Activated naive CD4-positive, alpha-beta T cell treated with anti-CD3 and anti-CD28 coated beads, Interleukin-2, amount 50 U/mL, for 24 hours (primary cell): ENCODE measurements around the gene RAI1.
A peak's percentile ranks its signal among the peaks of the same experiment; 100 is the strongest.
"Not testable (repeated sequence)": the region's sequence is repeated elsewhere in the genome, so short reads cannot be mapped to it uniquely, and the experiment has no call there.

Experiments
- H3K27ac Mint-ChIP-seq: one replicate; pipeline ENCODE4 v1.8.0; 2021; ENCODE audit warnings: mild to moderate bottlenecking, mixed read lengths
- H3K27me3 Mint-ChIP-seq: one replicate; pipeline ENCODE4 v1.8.0; 2021; ENCODE audit warnings: mixed read lengths
- H3K36me3 Mint-ChIP-seq: one replicate; pipeline ENCODE4 v1.8.0; 2021; ENCODE audit warnings: mixed read lengths
- H3K4me1 Mint-ChIP-seq: one replicate; pipeline ENCODE4 v1.8.0; 2021; ENCODE audit warnings: mixed read lengths
- H3K4me3 Mint-ChIP-seq: one replicate; pipeline ENCODE4 v1.8.0; 2021; ENCODE audit warnings: mild to moderate bottlenecking, mixed read lengths
- H3K9me3 Mint-ChIP-seq: one replicate; pipeline ENCODE4 v1.8.0; 2021; ENCODE audit warnings: mixed read lengths

Gene RAI1

GRCh38 chr17:17671369-17672129 lies 9.7 kb upstream of the RAI1 start:
- Mint-ChIP-seq H3K36me3 (no peaks in the 10 kb centered on the region), H3K4me1 (peaks cover 28% of the 10 kb centered on the region), H3K9me3 (no peaks in the 10 kb centered on the region), H3K4me3 (no peak overlapping the region), H3K27me3 (no peaks in the 10 kb centered on the region), H3K27ac (no peak overlapping the region)

GRCh38 chr17:17672453-17673368 lies 8.5 kb upstream of the RAI1 start:
- Mint-ChIP-seq H3K27me3 (no peaks in the 10 kb centered on the region), H3K4me1 (peaks cover 37% of the 10 kb centered on the region), H3K9me3 (no peaks in the 10 kb centered on the region), H3K27ac (no peak overlapping the region), H3K36me3 (no peaks in the 10 kb centered on the region), H3K4me3 (no peak overlapping the region)

- Mint-ChIP-seq H3K9me3 (no peaks in the 10 kb centered on the region), H3K4me1 (peaks cover 37% of the 10 kb centered on the region), H3K36me3 (no peaks in the 10 kb centered on the region), H3K4me3 (no peak overlapping the region), H3K27ac (no peak overlapping the region), H3K27me3 (no peaks in the 10 kb centered on the region)
These were observed 5.8 kb upstream of the RAI1 start for GRCh38 chr17:17675416-17675815.

- no peaks in the 10 kb centered on the region for H3K9me3 Mint-ChIP-seq
- H3K4me3 Mint-ChIP-seq = no peak overlapping the region
- H3K27me3 Mint-ChIP-seq = no peaks in the 10 kb centered on the region
- H3K36me3 Mint-ChIP-seq = no peaks in the 10 kb centered on the region
- peaks cover 38% of the 10 kb centered on the region for H3K4me1 Mint-ChIP-seq
- H3K27ac Mint-ChIP-seq = peak overlapping the region; percentile 8
These were observed 5.2 kb upstream of the RAI1 start for GRCh38 chr17:17675925-17676534.

- H3K27ac Mint-ChIP-seq = no peak overlapping the region
- H3K27me3 Mint-ChIP-seq = no peaks in the 10 kb centered on the region
- no peaks in the 10 kb centered on the region for H3K36me3 Mint-ChIP-seq
- peaks cover 31% of the 10 kb centered on the region for H3K4me1 Mint-ChIP-seq
- H3K9me3 Mint-ChIP-seq = no peaks in the 10 kb centered on the region
- H3K4me3 Mint-ChIP-seq = no peak overlapping the region
These were observed 4.5 kb upstream of the RAI1 start for GRCh38 chr17:17676752-17677151.

- Mint-ChIP-seq H3K27ac (no peak overlapping the region), H3K4me3 (no peak overlapping the region), H3K9me3 (no peaks in the 10 kb centered on the region), H3K36me3 (no peaks in the 10 kb centered on the region), H3K27me3 (no peaks in the 10 kb centered on the region), H3K4me1 (peaks cover 28% of the 10 kb centered on the region)
These were observed 3.8 kb upstream of the RAI1 start for GRCh38 chr17:17677299-17678040.

- H3K9me3 Mint-ChIP-seq, H3K27me3 Mint-ChIP-seq, H3K36me3 Mint-ChIP-seq, H3K27ac Mint-ChIP-seq, H3K4me3 Mint-ChIP-seq: not testable (repeated sequence)
- peaks cover 22% of the 10 kb centered on the region for H3K4me1 Mint-ChIP-seq
These were observed 3.1 kb upstream of the RAI1 start for GRCh38 chr17:17678063-17678699.

GRCh38 chr17:17679243-17679642 lies 2.0 kb upstream of the RAI1 start:
- no peaks in the 10 kb centered on the region for H3K36me3 Mint-ChIP-seq
- peak overlapping the region; percentile 65 for H3K27ac Mint-ChIP-seq
- peaks cover 33% of the 10 kb centered on the region for H3K4me1 Mint-ChIP-seq
- no peaks in the 10 kb centered on the region for H3K27me3 Mint-ChIP-seq
- H3K9me3 Mint-ChIP-seq = no peaks in the 10 kb centered on the region
- peak overlapping the region; percentile 11 for H3K4me3 Mint-ChIP-seq

- no peaks in the 10 kb centered on the region for H3K9me3 Mint-ChIP-seq
- H3K4me1 Mint-ChIP-seq = peaks cover 35% of the 10 kb centered on the region
- H3K27ac Mint-ChIP-seq = no peak overlapping the region
- no peak overlapping the region for H3K4me3 Mint-ChIP-seq
- no peaks in the 10 kb centered on the region for H3K27me3 Mint-ChIP-seq
- H3K36me3 Mint-ChIP-seq = no peaks in the 10 kb centered on the region
These were observed 1.5 kb upstream of the RAI1 start for GRCh38 chr17:17679748-17680147.

- Mint-ChIP-seq H3K9me3 (no peaks in the 10 kb centered on the region), H3K27ac (peak overlapping the region; percentile 30)
These were observed 626 bp upstream of the RAI1 start for GRCh38 chr17:17680477-17681186.

GRCh38 chr17:17681744-17682292 lies 560 bp downstream of the RAI1 start:
- Mint-ChIP-seq H3K4me3 (peak overlapping the region; percentile 86), H3K4me1 (peaks cover 39% of the 10 kb centered on the region), H3K27ac (peak overlapping the region; percentile 46), H3K27me3 (no peaks in the 10 kb centered on the region), H3K36me3 (no peaks in the 10 kb centered on the region), H3K9me3 (no peaks in the 10 kb centered on the region)

More at GRCh38 chr17:17680477-17681186, 626 bp upstream of the RAI1 start:
- Mint-ChIP-seq H3K4me3 (peak overlapping the region; percentile 49), H3K27me3 (no peaks in the 10 kb centered on the region), H3K4me1 (peaks cover 43% of the 10 kb centered on the region), H3K36me3 (no peaks in the 10 kb centered on the region)

- H3K36me3 Mint-ChIP-seq = no peaks in the 10 kb centered on the region
- no peaks in the 10 kb centered on the region for H3K27me3 Mint-ChIP-seq
- H3K4me3 Mint-ChIP-seq = peak overlapping the region; percentile 92
- H3K9me3 Mint-ChIP-seq = no peaks in the 10 kb centered on the region
- H3K4me1 Mint-ChIP-seq = peaks cover 36% of the 10 kb centered on the region
- H3K27ac Mint-ChIP-seq = peak overlapping the region; percentile 46
These were observed 1.1 kb downstream of the RAI1 start for GRCh38 chr17:17682293-17682736.

GRCh38 chr17:17682737-17683680 lies 1.8 kb downstream of the RAI1 start:
- H3K27me3 Mint-ChIP-seq = no peaks in the 10 kb centered on the region
- peaks cover 37% of the 10 kb centered on the region for H3K4me1 Mint-ChIP-seq
- H3K27ac Mint-ChIP-seq = peak overlapping the region; percentile 70
- no peaks in the 10 kb centered on the region for H3K9me3 Mint-ChIP-seq
- H3K36me3 Mint-ChIP-seq = no peaks in the 10 kb centered on the region
- peak overlapping the region; percentile 92 for H3K4me3 Mint-ChIP-seq
